GM12872 (cell line): ENCODE data around the gene RNU2-1.

Experiments used
- CTCF ChIP-seq: IDR thresholded peaks from 3 replicates; pipeline ENCODE4 v1.5.1; 2011; ENCODE audit warnings: low read depth, mild to moderate bottlenecking, low read length, moderate library complexity; ENCODE audit not compliant: insufficient read depth

RNU2-1 gene

GRCh38 chr17:43217614-43218087 lies 16.1 kb downstream of the RNU2-1 start:
- TF ChIP-seq CTCF = no peak

GRCh38 chr17:43216762-43217613 lies 16.8 kb downstream of the RNU2-1 start:
- TF ChIP-seq CTCF = no peak

GRCh38 chr17:43216369-43216761 lies 17.4 kb downstream of the RNU2-1 start:
- no peak for TF ChIP-seq CTCF

GRCh38 chr17:43215341-43215740 lies 18.4 kb downstream of the RNU2-1 start:
- TF ChIP-seq CTCF = no peak

- no peak for TF ChIP-seq CTCF
Observed at GRCh38 chr17:43213545-43213944, 20.2 kb downstream of the RNU2-1 start.

GRCh38 chr17:43212641-43213490 lies 20.9 kb downstream of the RNU2-1 start:
- TF ChIP-seq CTCF = no peak
